Glutamatergic neuron (in vitro differentiated cells): ENCODE results near the gene SLC24A3. TPM values are rescaled to one million over a fixed set of nuclear protein-coding genes. Genes with fewer than 3 reads are reported as not detected.

Source experiments
- DNase-seq: peaks from one replicate; pipeline ENCODE4 v3.0.0; 2022
- H3K27ac Mint-ChIP-seq: one replicate; pipeline ENCODE4 v1.8.0; 2020; ENCODE audit warnings: mild to moderate bottlenecking, mixed read lengths, inconsistent platforms; ENCODE audit not compliant: unreplicated experiment
- H3K27me3 Mint-ChIP-seq: one replicate; pipeline ENCODE4 v1.8.0; 2020; ENCODE audit warnings: mild to moderate bottlenecking, moderate library complexity, mixed read lengths, inconsistent platforms; ENCODE audit not compliant: unreplicated experiment
- H3K36me3 Mint-ChIP-seq: one replicate; pipeline ENCODE4 v1.8.0; 2020; ENCODE audit warnings: mild to moderate bottlenecking, mixed read lengths, inconsistent platforms; ENCODE audit not compliant: unreplicated experiment
- H3K4me1 Mint-ChIP-seq: one replicate; pipeline ENCODE4 v1.8.0; 2020; ENCODE audit warnings: mild to moderate bottlenecking, low read depth, mixed read lengths, inconsistent platforms; ENCODE audit not compliant: unreplicated experiment
- H3K4me3 Mint-ChIP-seq: one replicate; pipeline ENCODE4 v1.8.0; 2020; ENCODE audit warnings: mild to moderate bottlenecking, mixed read lengths, inconsistent platforms; ENCODE audit not compliant: unreplicated experiment
- H3K9me3 Mint-ChIP-seq: one replicate; pipeline ENCODE4 v1.8.0; 2020; ENCODE audit warnings: mild to moderate bottlenecking, moderate library complexity, mixed read lengths, inconsistent platforms; ENCODE audit not compliant: unreplicated experiment
- total RNA-seq: library from RNA; stranded (reverse); fragmentation: NEBNext Ultra II Directional; extraction: Animal tissue kit (Norgen Biotek cat#: 25700); gene quantifications from one replicate; pipeline ENCODE4 v1.2.1, GENCODE V29; 2021; ENCODE audit not compliant: unreplicated experiment
- TF ChIP-seq, protein P1 (sequence below): fragments of 200-600 bp; sonication (generic); IDR thresholded peaks from one replicate; pipeline ENCODE4 v1.5.0; 2021; ENCODE audit not compliant: partially characterized antibody, unreplicated experiment

Gene SLC24A3
- total RNA-seq, 1 donor from 2014 or later: 9.7 TPM

DNA sequence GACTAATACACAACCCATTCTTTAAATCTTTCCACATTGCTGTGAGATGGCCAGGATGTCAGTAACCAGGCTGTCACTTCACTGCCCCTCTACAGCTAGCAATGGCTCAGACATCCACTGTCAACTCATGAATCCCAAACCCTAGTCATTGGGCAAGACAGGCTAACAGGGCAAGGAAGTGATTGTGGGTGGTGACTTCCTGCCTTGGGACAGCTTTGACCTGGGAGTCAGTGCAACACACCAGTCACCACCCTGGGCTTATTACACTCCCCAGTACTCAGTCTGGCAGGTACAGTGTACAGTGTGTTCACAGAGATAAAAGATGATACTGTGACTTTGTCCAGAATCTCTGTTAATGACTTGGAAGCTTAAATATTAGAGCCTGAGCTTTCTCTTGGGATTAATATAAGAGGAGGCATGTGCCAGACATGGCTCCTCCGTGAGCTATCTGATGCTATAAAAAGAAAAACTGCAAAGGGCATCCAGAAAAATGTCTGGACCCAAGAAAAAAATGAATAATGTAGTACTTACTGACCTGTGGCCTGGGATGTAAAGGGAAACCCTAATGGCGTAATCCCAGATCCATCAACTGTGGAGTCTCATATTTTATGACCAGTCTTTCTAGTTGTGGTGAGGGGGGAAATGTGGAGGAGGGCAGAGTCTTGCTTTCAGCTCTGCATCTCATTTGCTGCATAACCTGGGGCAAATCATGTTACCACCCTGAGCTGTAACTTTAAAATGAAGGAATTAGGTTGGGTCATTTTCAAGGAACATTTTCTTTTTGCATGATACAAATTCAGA, 244.4 kb downstream of the SLC24A3 start:
- H3K36me3 Mint-ChIP-seq: no peaks in the 10 kb centered on the region
- TF ChIP-seq, protein P1, sequence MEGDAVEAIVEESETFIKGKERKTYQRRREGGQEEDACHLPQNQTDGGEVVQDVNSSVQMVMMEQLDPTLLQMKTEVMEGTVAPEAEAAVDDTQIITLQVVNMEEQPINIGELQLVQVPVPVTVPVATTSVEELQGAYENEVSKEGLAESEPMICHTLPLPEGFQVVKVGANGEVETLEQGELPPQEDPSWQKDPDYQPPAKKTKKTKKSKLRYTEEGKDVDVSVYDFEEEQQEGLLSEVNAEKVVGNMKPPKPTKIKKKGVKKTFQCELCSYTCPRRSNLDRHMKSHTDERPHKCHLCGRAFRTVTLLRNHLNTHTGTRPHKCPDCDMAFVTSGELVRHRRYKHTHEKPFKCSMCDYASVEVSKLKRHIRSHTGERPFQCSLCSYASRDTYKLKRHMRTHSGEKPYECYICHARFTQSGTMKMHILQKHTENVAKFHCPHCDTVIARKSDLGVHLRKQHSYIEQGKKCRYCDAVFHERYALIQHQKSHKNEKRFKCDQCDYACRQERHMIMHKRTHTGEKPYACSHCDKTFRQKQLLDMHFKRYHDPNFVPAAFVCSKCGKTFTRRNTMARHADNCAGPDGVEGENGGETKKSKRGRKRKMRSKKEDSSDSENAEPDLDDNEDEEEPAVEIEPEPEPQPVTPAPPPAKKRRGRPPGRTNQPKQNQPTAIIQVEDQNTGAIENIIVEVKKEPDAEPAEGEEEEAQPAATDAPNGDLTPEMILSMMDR: no peak
- no peak overlapping the region for H3K27ac Mint-ChIP-seq
- no peak overlapping the region for H3K4me3 Mint-ChIP-seq
- no peak for DNase-seq
- H3K9me3 Mint-ChIP-seq: no peaks in the 10 kb centered on the region
- peaks cover 2% of the 10 kb centered on the region for H3K27me3 Mint-ChIP-seq
- H3K4me1 Mint-ChIP-seq: peaks cover 32% of the 10 kb centered on the region

- Mint-ChIP-seq H3K4me1 (peaks cover 32% of the 10 kb centered on the region), H3K9me3 (no peaks in the 10 kb centered on the region), H3K4me3 (no peak overlapping the region), H3K27ac (no peak overlapping the region), H3K36me3 (no peaks in the 10 kb centered on the region), H3K27me3 (peaks cover 2% of the 10 kb centered on the region)
- DNase-seq: no peak
- TF ChIP-seq, protein P1: no peak
These were observed 245.2 kb downstream of the SLC24A3 start for GRCh38 chr20:19457611-19458010.

DNA sequence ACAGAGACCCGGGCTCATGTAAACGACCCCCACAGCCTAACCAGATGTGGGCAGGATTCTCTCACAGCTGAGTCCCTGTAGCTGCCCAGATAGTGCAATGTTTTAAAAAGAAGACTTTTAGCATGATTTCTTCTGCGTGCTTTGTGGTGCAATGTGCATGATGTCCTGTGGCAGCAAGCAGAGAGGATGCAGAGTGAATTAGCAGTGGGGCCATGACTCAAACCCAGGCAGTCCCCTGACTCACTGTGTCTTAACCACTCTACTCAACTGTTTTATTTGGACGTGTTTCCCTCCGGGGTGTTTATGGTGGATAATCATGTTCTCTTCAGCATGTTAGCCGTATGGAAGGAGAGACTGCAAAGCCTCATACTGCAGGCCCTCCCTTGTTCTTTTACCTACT, 247.9 kb downstream of the SLC24A3 start:
- Mint-ChIP-seq H3K9me3 (peaks cover 2% of the 10 kb centered on the region), H3K27me3 (peaks cover 4% of the 10 kb centered on the region), H3K27ac (no peak overlapping the region), H3K4me1 (peaks cover 34% of the 10 kb centered on the region), H3K4me3 (no peak overlapping the region), H3K36me3 (no peaks in the 10 kb centered on the region)
- no peak for DNase-seq
- TF ChIP-seq, protein P1: no peak

DNA sequence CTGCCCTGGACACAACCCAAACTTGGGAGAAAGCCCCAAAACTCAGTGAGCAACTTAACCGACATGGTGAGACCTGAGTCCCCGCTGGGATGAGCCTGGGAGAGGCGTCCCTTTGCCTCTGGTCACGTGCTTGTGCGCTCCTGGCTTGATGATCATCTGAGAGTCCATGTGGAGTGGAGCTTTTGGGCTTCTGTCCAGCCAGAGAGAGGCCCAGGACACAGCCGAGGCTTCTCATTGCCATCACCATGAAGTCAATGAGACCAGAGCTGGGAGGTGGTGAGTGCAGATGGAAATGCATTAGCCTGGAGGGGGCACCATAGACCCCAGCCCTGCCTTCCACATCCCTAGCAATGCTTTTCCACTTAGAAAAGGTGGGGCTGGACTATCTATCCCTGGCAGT, 250.0 kb downstream of the SLC24A3 start:
- H3K27ac Mint-ChIP-seq: no peak overlapping the region
- H3K27me3 Mint-ChIP-seq: peaks cover 7% of the 10 kb centered on the region
- TF ChIP-seq, protein P1: no peak
- no peaks in the 10 kb centered on the region for H3K36me3 Mint-ChIP-seq
- DNase-seq: no peak
- H3K4me3 Mint-ChIP-seq: no peak overlapping the region
- peaks cover 41% of the 10 kb centered on the region for H3K4me1 Mint-ChIP-seq
- peaks cover 2% of the 10 kb centered on the region for H3K9me3 Mint-ChIP-seq

- TF ChIP-seq, protein P1: no peak
- Mint-ChIP-seq H3K4me3 (no peak overlapping the region), H3K27ac (no peak overlapping the region), H3K9me3 (peaks cover 2% of the 10 kb centered on the region), H3K36me3 (no peaks in the 10 kb centered on the region), H3K27me3 (peaks cover 10% of the 10 kb centered on the region), H3K4me1 (peaks cover 40% of the 10 kb centered on the region)
- no peak for DNase-seq
These were observed 251.2 kb downstream of the SLC24A3 start for GRCh38 chr20:19463597-19463996.
